ENCODE measurements around the gene CIAO2A.

The CIAO2A gene

GRCh38 chr15:64093627-64094417 lies at the start of gene CIAO2A:
Gene CIAO2A (minus strand): TSS chr15:64093838. CDS start chr15:64093768, 70 bp downstream.
- peak; percentile 92 for DNase-seq (ENCODE audit: low read depth)
- TF ChIP-seq CTCF (IDR thresholded peaks at IDR 0.05; ENCODE audit: control insufficient read depth, insufficient read depth, low read depth, low read length, missing control alignments), result no peak
- peak within 1 kb of the TSS; percentile 72 for H3K4me3 ChIP-seq (ENCODE audit: control insufficient read depth, low read depth, low read length)

- no peak for TF ChIP-seq CTCF (IDR thresholded peaks at IDR 0.05; ENCODE audit: control insufficient read depth, insufficient read depth, low read depth, low read length, missing control alignments)
- DNase-seq (ENCODE audit: low read depth), result no peak
- no peak overlapping the region for H3K4me3 ChIP-seq (ENCODE audit: control insufficient read depth, low read depth, low read length)
Measured at GRCh38 chr15:64143276-64143675, 49.6 kb upstream of the CIAO2A start.

GRCh38 chr15:64141798-64142512 lies 48.3 kb upstream of the CIAO2A start:
- TF ChIP-seq CTCF (IDR thresholded peaks at IDR 0.05; ENCODE audit: control insufficient read depth, insufficient read depth, low read depth, low read length, missing control alignments), result no peak
- DNase-seq (ENCODE audit: low read depth), result no peak
- H3K4me3 ChIP-seq (ENCODE audit: control insufficient read depth, low read depth, low read length), result no peak overlapping the region

- no peak overlapping the region for H3K4me3 ChIP-seq (ENCODE audit: control insufficient read depth, low read depth, low read length)
- no peak for TF ChIP-seq CTCF (IDR thresholded peaks at IDR 0.05; ENCODE audit: control insufficient read depth, insufficient read depth, low read depth, low read length, missing control alignments)
- no peak for DNase-seq (ENCODE audit: low read depth)
Measured at GRCh38 chr15:64138331-64138941, 44.8 kb upstream of the CIAO2A start.

GRCh38 chr15:64137226-64137833 lies 43.7 kb upstream of the CIAO2A start:
- no peak overlapping the region for H3K4me3 ChIP-seq (ENCODE audit: control insufficient read depth, low read depth, low read length)
- no peak for DNase-seq (ENCODE audit: low read depth)
- no peak for TF ChIP-seq CTCF (IDR thresholded peaks at IDR 0.05; ENCODE audit: control insufficient read depth, insufficient read depth, low read depth, low read length, missing control alignments)

GRCh38 chr15:64136347-64136746 lies 42.7 kb upstream of the CIAO2A start:
- no peak overlapping the region for H3K4me3 ChIP-seq (ENCODE audit: control insufficient read depth, low read depth, low read length)
- no peak for DNase-seq (ENCODE audit: low read depth)
- no peak for TF ChIP-seq CTCF (IDR thresholded peaks at IDR 0.05; ENCODE audit: control insufficient read depth, insufficient read depth, low read depth, low read length, missing control alignments)
